ENCODE data around the gene CEP85L.

CEP85L gene

DNA sequence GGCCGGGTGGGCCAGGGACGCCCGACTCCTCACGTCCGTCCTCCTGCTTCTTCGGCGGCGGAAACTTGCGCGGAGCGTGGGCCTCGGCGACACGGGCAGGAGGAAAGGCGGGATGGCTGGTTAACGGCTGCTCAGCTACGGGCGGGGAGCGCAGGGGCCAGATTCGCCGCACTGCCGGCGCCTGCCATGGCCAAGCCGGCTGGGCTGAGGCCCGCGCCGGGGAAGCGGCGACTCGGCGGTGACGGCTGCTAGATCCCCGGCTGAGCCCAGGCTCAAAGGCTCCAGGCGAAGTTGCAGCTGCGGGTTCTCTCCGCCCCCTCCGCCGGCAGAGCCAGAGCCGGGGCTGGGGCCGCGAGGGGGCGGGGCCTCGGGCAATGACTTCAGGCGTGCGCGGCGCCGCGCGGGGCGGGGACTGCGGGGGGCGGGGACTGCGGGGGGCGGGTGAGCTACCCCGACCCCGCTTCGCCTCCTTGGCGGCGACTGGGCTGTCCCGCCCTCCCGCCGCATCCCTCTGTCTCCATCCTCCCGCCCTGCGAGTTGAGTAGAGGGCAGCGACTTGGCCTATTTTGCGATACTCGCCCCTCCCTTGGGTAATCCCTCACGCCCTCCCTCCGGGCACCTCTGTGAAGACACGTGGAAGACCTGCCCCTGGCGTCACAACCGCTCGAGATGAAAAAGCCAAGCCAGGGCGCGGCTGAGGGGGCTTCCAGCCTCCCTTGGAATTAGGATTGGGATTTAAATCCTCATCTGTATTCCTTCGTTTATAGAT, at the start of gene CEP85L:
Gene CEP85L, minus strand, starts transcription at position 310 of the 769 bp plus-strand sequence. CDS start 322 bp downstream, outside the sequence.
- peak; percentile 95 for DNase-seq (ENCODE audit: low spot score)

DNA sequence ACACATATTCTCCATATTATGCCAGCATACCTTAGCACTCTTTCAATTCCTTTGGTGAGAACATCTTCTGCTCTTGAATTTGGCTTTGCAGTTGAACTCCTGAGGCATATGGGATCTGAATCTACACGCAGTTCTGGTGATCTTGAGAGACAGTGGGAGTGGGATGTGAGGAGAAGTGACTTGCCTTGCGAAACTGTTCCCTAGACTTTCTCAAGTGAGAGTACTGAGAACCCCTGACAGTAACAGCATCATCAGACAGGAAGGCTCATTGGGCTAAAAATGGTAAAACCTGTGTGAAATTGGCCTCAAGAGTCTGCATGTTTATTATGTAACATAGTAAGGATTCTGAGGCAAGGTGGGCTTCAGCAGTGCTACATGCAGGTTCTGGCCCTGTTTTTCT, 49.1 kb upstream of the CEP85L start:
- no peak for DNase-seq (ENCODE audit: low spot score)

DNA sequence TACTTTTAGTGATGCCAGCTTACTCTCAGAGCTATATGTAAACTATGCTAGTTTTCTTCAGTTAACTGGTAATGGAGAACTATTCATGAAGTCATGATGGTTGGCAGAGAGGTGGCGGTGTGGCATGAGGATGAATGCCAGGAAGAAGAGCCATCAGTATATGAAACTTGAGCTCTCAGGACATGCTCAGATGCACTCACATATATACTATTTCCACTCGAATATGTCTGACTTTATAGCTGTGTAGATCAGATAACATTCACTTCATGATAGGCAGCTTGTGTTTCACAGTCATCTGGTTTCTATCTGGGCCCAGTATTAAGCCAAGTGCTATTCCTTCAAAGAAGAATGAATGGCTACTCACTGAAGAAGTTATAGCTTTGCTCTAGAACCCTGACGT, 46.2 kb upstream of the CEP85L start:
- no peak for DNase-seq (ENCODE audit: low spot score)

DNA sequence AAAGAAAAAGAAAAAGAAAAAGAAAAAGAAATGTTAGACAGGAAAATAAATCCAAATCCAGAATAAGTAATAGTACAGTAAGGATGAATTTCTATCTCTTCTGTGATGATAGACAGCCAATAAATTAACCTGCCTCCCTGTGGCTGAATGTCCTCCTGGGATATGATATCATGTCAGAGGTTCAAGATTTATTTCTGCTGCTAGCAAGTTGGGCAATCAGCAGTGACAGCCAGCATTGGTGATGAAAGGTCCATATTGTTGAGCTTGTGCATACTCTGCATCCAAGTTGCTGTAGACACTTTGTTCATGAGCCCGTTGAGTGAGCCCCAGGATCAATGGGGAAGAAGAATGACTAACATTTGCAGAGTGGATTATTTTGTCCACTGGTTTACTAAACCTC, 44.9 kb upstream of the CEP85L start:
- DNase-seq (ENCODE audit: low spot score): no peak

DNA sequence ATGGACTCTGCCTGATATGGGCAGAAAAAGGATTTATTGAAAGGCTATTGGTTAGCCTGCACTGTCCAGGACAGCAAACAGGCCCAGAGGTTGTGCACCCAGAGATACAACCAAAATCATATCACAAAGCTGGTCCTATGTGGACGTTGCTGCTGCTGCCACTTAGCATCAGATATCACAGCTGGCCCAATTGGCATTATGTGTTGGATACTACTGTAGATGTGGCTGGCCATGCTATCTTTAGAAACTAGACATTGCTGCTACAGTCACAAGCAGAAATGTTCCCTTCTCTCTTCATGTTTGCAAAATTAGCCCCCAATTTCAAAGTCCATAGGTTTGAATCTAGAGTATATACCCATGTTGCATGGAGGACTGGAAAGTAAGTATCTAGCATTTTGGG, 42.2 kb upstream of the CEP85L start:
- no peak for DNase-seq (ENCODE audit: low spot score)

DNA sequence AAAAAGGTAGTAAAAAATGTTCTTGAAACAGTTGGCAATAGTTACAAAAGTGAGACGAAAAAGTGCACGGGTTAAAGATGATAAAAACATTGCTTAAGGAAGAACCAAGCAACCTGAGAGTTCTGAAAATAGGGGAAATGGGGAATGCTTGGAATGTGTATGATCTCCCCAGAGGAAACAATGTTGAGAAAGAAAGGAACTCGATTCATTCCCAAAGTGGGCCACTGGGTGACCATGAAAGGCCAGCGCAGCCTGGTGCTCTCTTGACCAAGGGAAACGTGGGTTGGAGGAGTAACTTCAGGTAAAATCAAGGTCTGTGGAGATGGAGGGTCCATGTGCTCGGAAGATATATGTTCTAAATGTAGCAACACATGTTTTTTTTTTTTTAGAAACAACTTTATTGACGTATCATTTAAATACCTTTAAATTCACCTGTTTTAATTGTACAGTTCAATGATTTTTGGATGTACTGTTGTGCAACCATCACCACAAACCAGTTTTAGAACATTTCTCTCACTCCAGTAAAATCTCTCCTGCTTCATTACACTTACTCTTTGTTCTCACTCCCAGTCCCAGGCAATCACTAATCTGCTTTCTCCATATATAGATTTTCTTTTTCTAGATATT, 34.5 kb upstream of the CEP85L start:
- no peak for DNase-seq (ENCODE audit: low spot score)

DNA sequence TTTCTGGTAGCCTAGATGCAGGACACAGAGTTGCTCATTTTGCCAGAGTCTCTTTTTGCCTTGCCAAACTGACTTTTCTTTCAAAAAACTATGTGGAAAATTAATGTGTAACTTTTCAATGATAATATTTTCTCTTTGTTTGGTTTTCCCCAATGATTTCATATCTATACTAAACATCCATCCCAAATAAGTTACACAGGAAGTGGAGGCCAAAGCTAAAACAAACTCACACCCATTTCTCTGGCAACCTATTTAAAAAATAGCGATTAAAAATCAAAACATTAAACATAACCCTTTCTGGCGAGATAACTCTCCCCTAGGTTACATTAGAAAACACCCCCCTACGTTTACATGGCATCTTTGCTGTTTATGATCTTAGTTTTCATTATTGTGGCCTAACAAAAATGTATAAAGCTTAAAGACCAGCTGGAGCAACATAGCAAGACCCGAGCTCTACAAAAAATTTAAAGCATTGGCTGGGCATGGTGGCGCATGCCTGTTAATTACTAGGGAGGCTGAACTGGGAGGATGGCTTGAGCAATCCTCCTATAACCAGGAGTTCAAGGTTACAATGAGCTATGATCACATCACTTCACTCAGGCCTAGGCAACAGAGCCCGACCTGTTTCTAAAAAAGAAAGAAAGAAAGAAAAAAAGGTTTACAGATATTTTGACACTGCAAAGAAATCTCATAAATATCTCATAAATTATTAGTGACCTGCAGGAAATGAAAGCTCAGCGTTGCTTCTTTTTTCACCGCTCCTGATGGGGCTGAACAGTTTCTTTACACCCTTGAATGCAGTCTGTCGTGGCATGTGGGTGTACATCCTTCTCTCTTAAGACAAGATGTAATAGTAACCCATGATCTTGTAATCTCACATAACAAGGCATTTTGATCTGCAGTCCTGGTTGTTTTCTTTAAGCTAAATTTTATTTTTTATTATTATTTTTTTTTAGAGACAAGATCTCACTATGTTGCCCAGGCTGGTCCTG, 32.8 kb upstream of the CEP85L start:
- no peak for DNase-seq (ENCODE audit: low spot score)

DNA sequence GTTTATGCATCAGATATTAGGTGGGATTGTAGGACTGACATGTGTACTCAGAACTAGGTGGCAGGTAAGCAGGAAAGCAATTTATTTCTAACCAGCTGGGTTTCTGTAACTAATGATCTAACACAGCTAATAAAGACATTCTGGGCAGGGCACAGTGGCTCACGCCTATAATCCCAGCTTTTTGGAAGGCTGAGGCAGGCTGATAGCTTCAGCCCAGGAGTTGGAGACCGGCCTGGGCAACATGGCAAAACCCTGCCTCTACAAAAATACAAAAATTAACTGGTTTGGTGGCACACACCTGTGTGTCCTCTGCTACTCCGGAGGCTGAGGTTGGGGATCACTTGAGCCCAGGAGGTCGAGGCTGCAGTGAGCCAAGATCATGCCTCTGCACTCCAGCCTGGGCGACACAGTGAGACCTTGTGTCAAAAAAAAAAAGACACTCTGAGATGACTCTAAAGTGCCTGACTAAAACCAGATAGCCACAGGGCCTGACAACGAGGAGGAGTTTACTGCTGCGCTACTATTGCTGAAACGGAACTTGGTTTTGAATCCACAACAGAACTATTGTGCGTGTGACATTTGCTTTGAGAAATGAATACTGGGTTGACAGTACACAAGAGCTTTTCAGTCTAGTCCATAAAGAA, 29.2 kb upstream of the CEP85L start:
- DNase-seq (ENCODE audit: low spot score): peak; percentile 82

DNA sequence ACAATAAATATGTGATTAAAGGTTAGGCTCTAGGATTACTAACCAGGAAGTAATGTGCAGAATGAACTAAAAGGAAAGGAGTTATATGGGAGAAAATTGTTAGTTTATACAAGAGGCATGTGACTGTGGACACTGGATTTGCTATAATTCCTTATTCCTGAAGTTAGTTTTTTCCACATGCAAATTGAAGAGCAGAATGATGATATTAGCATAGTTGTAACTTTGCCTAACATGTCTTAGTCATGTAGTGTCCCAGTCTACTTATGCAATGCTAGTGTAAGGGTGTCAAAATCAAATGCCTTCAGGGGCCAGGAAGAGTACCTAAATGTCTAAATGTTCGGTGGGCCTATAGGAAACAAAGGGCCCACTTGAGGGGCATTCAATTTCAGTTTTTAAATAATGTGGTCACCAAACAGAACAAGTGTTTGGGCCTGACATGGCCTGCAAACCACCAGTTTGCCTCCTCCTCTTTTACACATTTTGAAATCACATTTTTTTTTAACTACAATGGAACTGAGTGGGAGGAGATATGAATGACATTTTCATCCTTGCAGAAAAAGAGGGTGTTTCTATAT, 28.0 kb upstream of the CEP85L start:
- DNase-seq (ENCODE audit: low spot score): no peak

DNA sequence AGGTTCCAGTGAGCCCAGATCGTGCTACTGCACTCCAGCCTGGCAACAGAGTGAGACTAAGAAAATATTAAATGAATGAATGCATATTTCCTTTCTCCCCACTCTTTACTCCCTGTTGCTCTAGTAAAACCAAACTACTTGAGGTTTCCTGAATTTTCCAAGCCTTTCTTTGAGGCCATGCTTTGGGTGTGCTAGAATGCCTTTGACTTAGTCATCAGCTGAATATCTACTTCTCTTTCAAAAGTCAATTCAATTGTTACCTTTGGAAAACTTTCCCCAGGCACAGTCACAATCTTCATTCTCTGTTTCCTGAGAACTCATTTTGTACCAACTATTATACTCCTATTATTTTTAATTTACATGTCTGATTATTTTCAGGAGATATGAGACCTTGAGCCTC, 27.5 kb upstream of the CEP85L start:
- DNase-seq (ENCODE audit: low spot score): no peak

DNA sequence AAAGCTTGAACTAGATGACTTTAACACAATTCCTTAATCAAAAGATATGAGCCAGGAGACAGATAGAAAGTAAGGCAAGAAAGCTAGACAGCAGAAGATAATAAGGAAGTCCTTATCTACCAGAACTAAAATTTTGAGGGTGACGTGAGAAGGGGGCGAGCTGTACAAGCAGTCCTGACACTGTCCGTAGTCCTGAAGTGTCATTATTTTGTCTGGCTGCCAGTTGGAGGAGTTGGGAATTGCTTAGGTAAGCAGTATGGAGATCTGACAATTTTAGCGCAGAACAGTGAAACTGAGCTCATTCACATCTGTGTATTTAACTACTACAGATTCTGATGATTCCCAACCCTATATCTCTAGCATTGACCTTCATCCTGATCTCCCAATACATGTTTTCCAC, 25.8 kb upstream of the CEP85L start:
- no peak for DNase-seq (ENCODE audit: low spot score)

DNA sequence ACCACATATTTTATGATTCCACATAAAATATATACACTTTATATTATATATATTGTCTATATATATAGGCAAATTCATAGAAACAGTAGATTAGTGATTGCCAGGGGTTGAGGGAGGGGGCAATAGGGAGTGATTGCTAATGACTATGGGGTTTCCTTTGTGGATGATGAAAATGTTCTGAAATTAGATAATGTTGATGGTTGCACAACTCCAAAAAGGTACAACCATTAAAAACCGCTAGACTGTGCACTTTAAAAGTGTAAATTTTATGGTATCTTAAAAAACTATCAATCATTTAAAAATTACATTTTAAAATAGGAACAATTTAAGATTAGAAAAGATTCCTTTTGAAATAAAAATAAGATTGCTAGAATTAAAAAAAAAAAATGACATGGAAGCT, 23.8 kb upstream of the CEP85L start:
- no peak for DNase-seq (ENCODE audit: low spot score)

DNA sequence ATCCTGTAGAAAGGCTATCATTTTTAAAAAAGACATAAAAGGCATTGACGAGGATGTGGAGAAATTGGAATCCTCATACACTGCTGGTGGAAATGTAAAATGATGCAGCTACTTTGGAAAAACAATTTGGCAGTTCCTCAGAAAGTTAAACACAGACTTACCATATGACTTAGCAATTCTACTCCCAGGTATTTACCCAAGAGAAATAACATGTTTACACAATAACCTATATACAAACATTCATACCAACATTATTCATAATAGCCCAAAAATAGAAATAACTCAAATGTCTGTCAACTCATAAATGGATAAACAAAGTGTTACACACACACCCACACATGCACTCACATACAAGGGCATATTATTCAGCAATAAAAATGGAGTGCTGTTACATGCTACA, 23.4 kb upstream of the CEP85L start:
- DNase-seq (ENCODE audit: low spot score): no peak

DNA sequence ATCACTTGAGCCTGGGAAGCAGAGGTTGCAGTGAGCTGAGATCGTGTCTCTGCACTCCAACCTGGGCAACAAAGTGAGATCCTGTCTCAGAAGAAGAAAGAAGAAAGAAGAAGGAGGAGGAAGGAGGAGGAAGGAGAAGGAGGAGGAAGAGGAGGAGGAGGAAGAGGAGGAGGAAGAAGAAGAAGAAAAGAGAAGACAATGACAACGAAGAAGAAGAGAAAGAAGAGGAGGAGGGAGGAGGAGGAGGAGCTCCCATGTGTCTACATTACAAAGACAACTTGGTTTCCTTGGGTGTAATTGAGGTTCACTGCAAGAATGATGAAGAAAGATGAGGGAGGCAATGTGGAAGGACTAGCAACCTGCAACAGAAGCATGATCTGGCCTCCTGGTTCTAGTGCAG, 21.3 kb upstream of the CEP85L start:
- no peak for DNase-seq (ENCODE audit: low spot score)

DNA sequence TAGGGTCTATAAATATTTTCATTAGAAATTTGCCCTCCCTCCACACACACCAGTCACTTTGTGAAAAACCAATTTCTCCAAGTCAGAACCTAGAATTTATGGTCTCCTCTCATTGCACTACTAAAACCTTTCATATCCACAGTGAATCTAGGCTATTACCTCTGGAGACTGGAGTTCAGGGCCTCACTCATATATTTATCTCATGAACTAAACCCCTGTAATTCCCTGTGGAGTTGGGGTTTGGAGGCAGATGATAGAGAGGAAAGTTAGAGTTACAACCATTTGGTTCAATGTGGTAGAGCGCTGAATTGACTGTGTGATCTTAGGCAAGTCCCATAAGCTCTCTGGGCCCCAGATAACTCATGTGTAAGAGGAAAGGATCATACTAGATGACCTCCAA, 18.2 kb upstream of the CEP85L start:
- DNase-seq (ENCODE audit: low spot score): no peak

DNA sequence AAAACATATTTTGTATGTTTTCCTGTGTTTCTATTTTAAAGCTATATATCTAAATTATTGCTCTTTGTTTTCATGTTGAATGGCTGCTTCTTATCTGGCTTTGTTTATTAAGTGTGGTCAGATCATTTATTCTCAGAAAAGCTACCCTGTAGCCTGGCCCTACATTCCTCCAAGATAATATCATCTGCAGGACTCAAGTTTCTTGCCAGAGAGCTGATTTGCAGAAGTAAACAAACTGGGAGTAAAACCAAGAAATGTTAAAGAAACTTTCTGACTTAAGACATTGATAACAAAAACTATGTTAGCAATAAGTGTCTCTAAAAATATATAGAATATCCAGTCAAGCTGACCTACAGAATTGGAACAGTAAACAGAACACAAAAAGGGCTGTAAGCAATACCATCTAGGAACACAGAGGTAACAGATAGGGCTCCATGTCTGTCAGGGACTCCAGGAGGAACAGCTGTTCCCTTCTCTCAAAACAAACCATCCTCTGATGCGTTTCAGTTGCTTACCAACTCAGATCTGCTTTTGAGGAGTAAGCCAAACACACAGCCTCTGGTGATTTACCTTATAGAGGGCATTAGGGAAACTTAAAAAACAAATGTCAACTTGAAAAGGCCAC, 17.5 kb upstream of the CEP85L start:
- DNase-seq (ENCODE audit: low spot score): no peak

DNA sequence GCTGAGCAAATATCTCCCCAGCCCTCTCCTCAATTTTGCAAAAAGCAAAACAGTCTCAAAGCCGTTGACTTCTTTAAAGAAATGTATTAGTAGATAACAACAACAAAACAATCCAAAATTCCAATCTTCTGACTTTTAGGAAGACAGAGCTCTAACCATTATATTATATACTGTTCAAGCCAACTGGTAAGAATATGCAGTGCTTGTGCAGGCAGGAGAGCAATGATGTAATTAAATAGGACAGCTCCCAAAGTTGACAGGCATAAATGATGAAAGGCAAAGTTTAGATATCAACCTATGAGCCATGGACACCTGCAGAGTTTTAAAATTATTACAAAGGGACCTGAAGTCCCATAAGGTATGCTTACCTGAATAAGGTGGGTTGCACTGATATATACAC, 16.6 kb upstream of the CEP85L start:
- no peak for DNase-seq (ENCODE audit: low spot score)

DNA sequence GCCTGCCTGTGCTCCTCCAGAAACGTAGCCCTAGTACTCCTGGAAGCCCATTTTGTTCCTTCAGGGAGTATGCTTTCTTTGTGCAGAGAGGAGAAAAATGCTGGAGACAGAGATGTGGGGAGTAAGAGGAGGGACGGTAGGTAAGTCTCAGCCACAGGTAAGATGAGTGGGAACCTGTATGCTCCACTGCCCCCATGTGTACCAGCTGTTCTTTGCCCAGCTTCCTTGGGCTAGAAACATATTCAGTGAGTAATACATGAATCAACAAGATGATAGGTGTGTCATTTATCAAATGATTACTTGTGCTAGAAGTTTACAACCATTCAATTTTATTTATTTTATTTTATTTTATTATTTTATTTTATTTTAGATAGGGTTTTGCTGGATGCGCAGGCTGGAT, 13.6 kb upstream of the CEP85L start:
- DNase-seq (ENCODE audit: low spot score): no peak

DNA sequence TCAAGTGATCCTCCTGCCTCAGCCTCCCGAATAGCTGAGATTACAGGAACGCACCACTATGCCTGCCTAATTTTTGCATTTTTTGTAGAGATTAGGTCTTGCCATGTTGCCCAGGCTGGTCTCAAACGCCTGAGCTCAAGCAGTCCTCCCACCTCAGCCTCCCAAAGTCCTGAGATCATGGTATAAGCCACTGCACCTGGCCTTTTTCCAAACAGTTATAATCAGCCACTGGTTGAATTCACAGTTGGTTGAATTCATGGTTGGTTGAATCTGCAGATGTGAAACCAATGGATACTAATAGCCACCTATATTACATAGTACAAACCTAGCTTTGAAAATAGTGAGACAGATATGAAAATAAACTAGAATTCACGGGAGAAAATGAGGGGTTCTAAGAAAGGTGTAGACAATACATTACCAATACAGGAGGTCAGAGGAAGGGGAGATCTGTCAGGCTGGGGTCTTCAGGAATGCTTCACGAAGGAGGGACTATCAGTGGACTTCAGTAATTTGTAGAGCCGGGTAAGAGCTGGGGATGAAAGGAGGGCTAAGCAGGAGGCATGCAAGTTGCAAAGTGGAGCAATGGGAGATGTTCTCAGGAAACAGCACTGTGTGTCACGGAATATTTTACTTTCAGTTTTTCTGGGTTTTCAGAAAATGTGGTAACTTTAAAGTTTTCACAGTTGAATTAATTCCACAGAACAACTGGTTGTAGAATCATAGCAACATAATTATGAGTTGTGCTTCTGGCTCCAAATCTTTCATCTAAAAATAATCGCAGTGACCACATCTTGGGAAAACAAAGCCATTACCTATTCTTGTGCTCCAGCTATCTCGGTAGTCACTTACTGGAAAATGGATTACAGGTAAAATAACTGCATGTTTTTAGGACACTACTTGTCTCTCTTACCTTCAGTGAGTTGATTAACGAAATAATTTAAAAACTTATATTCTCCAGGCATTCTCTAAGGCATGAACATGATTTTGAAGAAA, 12.9 kb upstream of the CEP85L start:
- no peak for DNase-seq (ENCODE audit: low spot score)

DNA sequence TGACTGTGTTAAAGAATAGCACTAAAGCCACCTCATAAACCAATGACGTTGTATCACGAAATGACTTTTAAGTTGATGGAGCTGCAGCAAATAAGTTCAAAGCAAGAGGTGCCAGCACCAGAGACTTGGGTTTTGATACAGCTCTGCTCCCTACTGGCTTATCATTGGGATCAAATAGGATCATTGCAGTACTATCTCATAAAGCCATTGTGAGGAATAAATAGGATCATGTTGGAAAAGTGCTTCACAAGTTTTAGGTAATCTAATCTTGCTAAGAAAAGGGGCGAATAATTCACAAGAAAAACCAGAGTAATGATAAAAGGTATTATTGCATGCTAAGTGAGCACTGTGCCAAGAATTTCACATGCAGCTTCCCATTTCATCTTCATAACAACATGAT, 10.4 kb upstream of the CEP85L start:
- DNase-seq (ENCODE audit: low spot score): no peak

Data from globus pallidus (tissue), 1 donor.